HL-60 (cell line): ENCODE data around the gene HSD17B3.

Experiments
- GABPA ChIP-seq: IDR thresholded peaks from 2 replicates; pipeline ENCODE4 v1.6.1; 2012; ENCODE audit warnings: low read depth
- POLR2AphosphoS5 ChIP-seq: IDR thresholded peaks from 2 replicates; pipeline ENCODE4 v1.6.1; 2012; ENCODE audit warnings: low read depth
- TF ChIP-seq, protein P1 (sequence below): IDR thresholded peaks from one replicate; pipeline ENCODE4 v1.5.1; 2011; ENCODE audit warnings: low read length, control low read depth, inconsistent platforms; ENCODE audit not compliant: insufficient read depth
- TF ChIP-seq, protein P2 (sequence below): IDR thresholded peaks from 2 replicates; pipeline ENCODE4 v1.6.1; 2012; ENCODE audit warnings: low read depth; ENCODE audit not compliant: insufficient replicate concordance

DNA sequence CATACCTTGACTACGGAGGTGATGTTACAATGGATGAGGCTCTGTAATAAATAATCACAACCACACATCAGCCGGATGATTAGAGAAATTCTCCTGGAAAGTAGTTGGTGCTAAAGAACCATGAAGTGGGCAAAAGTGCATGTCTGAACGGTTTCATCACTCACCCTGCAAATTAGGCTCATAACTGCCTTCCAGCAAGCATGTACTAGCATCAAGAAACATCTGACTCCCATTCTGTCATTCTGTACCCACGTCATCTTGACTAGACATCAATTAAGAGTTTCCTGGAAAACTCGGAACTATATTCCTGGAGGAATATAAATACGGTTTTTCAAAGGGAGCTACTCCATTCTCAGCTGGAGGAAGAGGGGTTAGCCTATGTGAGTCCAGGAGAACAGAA, 52.2 kb downstream of the HSD17B3 start:
- TF ChIP-seq GABPA (no peak), POLR2AphosphoS5 (no peak)
- TF ChIP-seq, protein P1, sequence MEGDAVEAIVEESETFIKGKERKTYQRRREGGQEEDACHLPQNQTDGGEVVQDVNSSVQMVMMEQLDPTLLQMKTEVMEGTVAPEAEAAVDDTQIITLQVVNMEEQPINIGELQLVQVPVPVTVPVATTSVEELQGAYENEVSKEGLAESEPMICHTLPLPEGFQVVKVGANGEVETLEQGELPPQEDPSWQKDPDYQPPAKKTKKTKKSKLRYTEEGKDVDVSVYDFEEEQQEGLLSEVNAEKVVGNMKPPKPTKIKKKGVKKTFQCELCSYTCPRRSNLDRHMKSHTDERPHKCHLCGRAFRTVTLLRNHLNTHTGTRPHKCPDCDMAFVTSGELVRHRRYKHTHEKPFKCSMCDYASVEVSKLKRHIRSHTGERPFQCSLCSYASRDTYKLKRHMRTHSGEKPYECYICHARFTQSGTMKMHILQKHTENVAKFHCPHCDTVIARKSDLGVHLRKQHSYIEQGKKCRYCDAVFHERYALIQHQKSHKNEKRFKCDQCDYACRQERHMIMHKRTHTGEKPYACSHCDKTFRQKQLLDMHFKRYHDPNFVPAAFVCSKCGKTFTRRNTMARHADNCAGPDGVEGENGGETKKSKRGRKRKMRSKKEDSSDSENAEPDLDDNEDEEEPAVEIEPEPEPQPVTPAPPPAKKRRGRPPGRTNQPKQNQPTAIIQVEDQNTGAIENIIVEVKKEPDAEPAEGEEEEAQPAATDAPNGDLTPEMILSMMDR = no peak
- TF ChIP-seq, protein P2, sequence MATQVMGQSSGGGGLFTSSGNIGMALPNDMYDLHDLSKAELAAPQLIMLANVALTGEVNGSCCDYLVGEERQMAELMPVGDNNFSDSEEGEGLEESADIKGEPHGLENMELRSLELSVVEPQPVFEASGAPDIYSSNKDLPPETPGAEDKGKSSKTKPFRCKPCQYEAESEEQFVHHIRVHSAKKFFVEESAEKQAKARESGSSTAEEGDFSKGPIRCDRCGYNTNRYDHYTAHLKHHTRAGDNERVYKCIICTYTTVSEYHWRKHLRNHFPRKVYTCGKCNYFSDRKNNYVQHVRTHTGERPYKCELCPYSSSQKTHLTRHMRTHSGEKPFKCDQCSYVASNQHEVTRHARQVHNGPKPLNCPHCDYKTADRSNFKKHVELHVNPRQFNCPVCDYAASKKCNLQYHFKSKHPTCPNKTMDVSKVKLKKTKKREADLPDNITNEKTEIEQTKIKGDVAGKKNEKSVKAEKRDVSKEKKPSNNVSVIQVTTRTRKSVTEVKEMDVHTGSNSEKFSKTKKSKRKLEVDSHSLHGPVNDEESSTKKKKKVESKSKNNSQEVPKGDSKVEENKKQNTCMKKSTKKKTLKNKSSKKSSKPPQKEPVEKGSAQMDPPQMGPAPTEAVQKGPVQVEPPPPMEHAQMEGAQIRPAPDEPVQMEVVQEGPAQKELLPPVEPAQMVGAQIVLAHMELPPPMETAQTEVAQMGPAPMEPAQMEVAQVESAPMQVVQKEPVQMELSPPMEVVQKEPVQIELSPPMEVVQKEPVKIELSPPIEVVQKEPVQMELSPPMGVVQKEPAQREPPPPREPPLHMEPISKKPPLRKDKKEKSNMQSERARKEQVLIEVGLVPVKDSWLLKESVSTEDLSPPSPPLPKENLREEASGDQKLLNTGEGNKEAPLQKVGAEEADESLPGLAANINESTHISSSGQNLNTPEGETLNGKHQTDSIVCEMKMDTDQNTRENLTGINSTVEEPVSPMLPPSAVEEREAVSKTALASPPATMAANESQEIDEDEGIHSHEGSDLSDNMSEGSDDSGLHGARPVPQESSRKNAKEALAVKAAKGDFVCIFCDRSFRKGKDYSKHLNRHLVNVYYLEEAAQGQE = no peak
